T-helper 1 cell treated with Interleukin-12 subunit alpha and Interleukin-12 subunit beta and Interleukin-4 antibody, amounts not matched to agents 30 μg/mL and 1 μg/mL, for 36 hours (primary cell): ENCODE results near the gene RIPK4.
"Not testable (repeated sequence)": the region's sequence is repeated elsewhere in the genome, so short reads cannot be mapped to it uniquely, and the experiment has no call there.

Source experiments
- H3K27ac Mint-ChIP-seq: one replicate; pipeline ENCODE4 v1.8.0; 2021; ENCODE audit warnings: mild to moderate bottlenecking, mixed read lengths
- H3K27me3 Mint-ChIP-seq: one replicate; pipeline ENCODE4 v1.8.0; 2021; ENCODE audit warnings: low read depth, mixed read lengths
- H3K36me3 Mint-ChIP-seq: one replicate; pipeline ENCODE4 v1.8.0; 2021; ENCODE audit warnings: low read depth, mixed read lengths
- H3K4me1 Mint-ChIP-seq: one replicate; pipeline ENCODE4 v1.8.0; 2021; ENCODE audit warnings: low read depth, mixed read lengths
- H3K4me3 Mint-ChIP-seq: one replicate; pipeline ENCODE4 v1.8.0; 2021; ENCODE audit warnings: mild to moderate bottlenecking, moderate library complexity, mixed read lengths
- H3K9me3 Mint-ChIP-seq: one replicate; pipeline ENCODE4 v1.8.0; 2021; ENCODE audit warnings: mixed read lengths

Gene RIPK4

DNA sequence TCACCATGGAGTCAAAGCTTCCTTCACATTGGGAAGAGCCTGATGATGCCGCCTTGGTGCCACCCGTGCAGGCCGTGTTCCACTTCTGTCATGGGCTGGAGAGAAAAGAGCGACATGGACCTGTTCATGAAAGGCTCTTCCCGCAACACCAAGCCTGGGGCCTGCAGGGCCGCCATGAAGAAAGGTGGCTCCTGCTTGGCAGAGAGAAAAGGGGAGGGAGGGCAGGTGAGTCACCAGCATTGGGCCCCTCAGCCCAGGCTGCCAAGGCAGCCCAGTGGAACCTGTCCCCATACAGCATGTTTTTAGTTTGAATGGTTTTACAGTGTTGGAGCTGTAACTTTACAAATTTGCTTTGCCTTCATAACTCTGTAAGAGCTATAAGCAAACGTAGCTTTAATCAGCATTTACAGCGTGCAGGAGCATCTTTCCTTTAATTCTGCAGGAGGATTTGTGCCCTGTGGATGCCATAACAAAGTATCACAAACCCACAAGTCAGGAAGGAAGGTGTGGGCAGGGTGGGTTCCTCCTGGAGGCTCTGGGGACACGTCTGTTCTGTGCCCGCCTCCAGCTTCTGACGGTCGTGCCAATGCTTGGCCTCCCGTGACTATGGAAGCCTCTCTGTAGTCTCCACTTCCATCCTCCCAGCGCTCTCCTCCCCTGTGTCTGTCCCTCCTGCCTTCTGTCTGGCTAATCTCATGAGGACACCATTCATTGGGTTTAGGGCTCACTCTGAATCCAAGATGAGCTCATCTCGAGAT, 49.1 kb downstream of the RIPK4 start:
- H3K9me3 Mint-ChIP-seq: no peaks in the 10 kb centered on the region
- H3K4me3 Mint-ChIP-seq: no peak overlapping the region
- H3K27me3 Mint-ChIP-seq: peaks cover 25% of the 10 kb centered on the region
- H3K4me1 Mint-ChIP-seq: no peaks in the 10 kb centered on the region
- no peaks in the 10 kb centered on the region for H3K36me3 Mint-ChIP-seq
- no peak overlapping the region for H3K27ac Mint-ChIP-seq

DNA sequence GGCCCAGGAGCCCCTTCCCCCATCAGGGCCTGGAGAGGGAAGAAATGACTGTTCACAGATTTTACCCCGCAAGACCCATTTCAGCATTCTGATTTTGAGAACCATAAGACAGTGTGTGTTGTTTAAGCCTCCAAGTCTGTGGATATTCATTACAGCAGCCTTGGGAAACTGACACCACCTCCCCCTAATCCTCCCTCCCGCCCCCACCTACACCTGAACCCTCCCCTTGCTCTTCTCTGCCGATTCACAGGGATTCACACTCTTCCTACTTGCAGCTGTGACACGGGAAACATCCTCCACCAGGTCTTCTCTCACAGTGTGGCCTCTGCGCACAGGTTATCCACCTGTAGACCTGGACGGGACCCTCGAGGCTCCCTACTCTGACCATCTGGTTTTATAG, 50.1 kb downstream of the RIPK4 start:
- peaks cover 26% of the 10 kb centered on the region for H3K27me3 Mint-ChIP-seq

DNA sequence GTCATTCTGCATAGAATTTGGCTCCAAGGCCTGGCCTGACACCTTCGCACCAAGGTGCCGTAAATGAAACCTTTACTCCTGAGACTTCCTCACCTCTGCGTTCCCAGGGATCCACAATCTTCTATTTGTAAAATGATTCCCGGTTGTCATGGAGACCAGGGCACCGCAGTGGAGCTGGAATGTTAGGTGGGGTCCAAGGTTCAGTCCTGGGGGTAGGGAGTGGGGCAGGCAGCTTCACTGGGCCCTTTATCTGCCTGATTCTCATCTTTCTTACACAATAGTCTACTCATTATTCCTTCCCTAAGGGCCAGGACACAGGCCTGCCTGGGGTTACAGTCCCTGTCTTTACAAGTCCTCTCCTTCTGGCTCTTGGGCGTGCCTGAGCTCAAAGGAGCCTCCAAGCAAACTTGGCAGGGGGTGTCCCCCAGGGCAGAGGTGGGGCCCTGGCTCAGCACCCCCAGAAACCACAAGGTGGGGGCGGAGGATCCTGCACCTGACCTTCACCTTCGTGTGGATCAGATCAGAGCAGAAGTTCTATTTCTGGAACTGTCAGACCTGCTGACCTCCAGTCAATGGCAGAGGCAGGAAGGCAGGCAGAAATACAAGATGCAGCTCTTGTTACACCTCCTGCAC, 51.1 kb downstream of the RIPK4 start:
- Mint-ChIP-seq H3K27ac (no peak overlapping the region), H3K4me1 (no peaks in the 10 kb centered on the region), H3K4me3 (no peak overlapping the region), H3K36me3 (no peaks in the 10 kb centered on the region), H3K9me3 (no peaks in the 10 kb centered on the region), H3K27me3 (peaks cover 27% of the 10 kb centered on the region)

More for the DNA sequence above, 50.1 kb downstream of the RIPK4 start:
- no peaks in the 10 kb centered on the region for H3K36me3 Mint-ChIP-seq
- no peak overlapping the region for H3K27ac Mint-ChIP-seq
- H3K4me1 Mint-ChIP-seq: no peaks in the 10 kb centered on the region
- H3K9me3 Mint-ChIP-seq: no peaks in the 10 kb centered on the region
- H3K4me3 Mint-ChIP-seq: no peak overlapping the region

DNA sequence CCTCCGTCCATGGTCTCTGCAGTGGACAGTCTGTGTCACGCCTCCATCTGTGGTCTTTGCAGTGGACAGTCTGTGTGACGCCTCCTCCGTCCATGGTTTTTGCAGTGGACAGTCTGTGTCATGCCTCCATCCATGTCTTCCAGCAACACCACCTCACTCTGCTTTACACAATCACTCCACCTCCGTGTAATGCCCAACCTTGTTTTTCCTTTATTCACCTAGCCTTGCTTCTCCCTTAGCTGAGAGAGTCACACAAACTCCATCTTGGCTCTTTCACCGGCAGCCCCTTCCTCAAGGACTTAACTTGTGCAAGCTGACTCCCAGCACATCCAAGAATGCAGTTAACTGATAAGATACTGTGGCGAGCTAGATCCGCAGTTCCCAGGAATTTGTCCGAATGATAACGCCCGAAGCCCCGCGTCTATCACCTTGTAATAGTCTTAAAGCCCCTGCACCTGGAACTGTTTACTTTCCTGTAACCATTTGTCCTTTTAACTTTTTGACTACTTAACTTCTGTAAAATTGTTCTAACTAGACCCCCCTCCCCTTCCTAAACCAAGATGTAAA, 52.5 kb downstream of the RIPK4 start:
- H3K36me3 Mint-ChIP-seq, H3K4me3 Mint-ChIP-seq, H3K4me1 Mint-ChIP-seq, H3K9me3 Mint-ChIP-seq, H3K27ac Mint-ChIP-seq: not testable (repeated sequence)
- peaks cover 27% of the 10 kb centered on the region for H3K27me3 Mint-ChIP-seq

DNA sequence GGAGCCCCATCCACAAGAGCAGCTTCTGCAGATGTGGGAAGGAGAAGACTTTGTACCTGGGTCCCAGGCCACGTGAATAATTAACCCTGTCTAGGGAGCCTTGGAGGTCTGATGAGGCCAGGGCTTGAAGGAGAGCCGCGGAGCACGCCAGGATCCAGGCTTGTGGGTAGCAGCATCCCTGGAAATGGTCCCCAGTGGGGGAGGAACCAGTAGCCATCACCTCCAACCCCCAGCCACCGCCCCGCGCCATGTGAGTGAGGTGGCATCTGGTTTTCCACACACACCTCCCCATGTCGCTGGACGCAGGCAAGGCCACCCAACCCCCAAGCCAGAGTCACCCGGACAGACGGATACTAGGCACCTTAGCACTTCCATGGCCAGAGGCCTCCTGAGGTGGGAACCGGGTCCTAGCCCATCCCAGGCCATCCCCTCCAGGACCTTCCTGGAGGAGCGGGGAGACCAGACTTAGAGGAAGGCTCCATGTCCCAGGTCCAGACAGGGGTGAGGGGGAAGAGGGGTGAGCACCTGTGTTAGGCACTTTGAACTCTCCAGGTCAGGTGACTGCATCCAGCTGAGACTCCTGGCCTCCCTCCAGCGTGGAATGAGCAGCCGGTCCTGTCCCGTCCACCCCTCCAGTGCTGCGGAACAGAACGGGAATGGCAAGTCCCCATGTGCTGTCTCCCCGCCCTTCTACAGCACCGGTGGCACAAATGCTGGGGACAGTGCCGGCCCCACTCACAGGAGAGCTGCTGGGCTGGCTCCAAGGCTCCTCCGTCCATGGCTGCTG, 53.2 kb downstream of the RIPK4 start:
- Mint-ChIP-seq H3K36me3 (no peaks in the 10 kb centered on the region), H3K9me3 (no peaks in the 10 kb centered on the region), H3K27me3 (peaks cover 27% of the 10 kb centered on the region), H3K4me3 (no peak overlapping the region), H3K4me1 (no peaks in the 10 kb centered on the region), H3K27ac (no peak overlapping the region)

DNA sequence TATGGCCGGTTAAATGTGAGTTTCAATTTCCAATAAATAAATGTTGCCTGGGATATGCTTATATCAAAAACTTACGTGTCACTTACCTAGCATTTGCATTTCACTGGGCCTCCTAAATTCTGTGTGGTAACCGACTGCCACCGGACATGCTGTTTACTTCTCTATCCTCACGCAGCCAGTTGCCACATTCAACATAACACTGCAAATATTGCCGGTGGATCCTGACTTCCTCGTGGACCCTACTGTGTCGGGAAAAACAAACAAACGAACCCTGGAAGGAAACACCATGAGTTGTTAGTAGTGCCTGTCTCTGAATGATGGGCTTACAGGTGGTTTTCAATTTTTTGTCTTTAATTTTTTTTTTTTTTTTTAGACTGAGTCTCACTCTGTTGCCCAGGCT, 54.1 kb downstream of the RIPK4 start:
- no peak overlapping the region for H3K4me3 Mint-ChIP-seq
- peaks cover 27% of the 10 kb centered on the region for H3K27me3 Mint-ChIP-seq
- no peak overlapping the region for H3K27ac Mint-ChIP-seq
- H3K36me3 Mint-ChIP-seq: no peaks in the 10 kb centered on the region
- H3K4me1 Mint-ChIP-seq: no peaks in the 10 kb centered on the region
- no peaks in the 10 kb centered on the region for H3K9me3 Mint-ChIP-seq

DNA sequence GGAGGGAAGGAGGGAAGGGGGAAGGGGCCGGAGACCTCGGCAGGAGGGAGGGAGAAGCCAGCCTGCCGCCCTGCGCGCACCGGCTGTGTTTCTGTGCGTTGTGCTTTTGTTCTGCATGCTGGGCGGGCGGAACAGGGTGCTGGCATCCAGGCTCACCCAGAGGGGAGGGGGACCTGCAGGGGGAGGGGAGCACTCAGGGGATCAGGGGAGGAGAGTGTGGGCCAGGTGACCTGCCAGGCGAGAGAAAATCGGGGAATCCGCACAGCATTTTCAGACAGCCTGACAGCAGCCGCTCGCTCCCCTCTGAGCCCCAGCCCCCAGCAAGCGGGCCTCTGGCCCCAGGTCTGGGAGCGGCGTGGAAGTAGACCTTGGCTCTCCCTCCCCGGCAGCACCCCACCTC, 54.7 kb downstream of the RIPK4 start:
- H3K27me3 Mint-ChIP-seq: peaks cover 27% of the 10 kb centered on the region
- no peaks in the 10 kb centered on the region for H3K36me3 Mint-ChIP-seq
- H3K9me3 Mint-ChIP-seq: peaks cover 4% of the 10 kb centered on the region
- peaks cover 5% of the 10 kb centered on the region for H3K4me1 Mint-ChIP-seq
- no peak overlapping the region for H3K4me3 Mint-ChIP-seq
- H3K27ac Mint-ChIP-seq: no peak overlapping the region

DNA sequence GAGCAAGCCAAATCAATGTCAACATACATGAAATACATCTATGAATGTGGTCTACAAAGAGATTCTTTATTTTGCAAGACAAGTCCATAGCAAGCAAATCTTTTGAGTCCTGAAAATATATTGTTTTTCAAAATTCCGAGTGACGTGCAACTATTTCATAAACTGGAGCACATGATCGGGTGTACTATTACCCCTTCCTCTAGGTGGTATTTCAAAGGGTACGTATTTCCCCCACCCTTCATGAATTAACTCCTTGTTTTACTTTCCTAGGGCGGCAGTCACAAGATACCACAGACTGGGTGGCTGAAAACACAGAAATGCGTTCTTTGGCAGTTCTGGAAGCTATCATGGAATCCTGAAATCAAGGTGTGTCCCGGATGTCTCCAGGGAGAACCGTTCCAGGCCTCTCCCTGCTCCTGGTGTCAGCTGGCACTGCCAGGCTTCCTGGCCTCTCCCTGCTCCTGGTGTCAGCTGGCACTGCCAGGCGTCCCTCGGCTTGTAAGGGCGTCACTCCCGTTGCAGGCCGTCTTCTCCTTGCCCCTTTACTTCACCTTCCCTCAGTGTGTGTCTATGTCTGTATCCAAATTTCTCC, 55.3 kb downstream of the RIPK4 start:
- H3K4me1 Mint-ChIP-seq: peaks cover 10% of the 10 kb centered on the region
- H3K27me3 Mint-ChIP-seq: peaks cover 23% of the 10 kb centered on the region
- no peak overlapping the region for H3K27ac Mint-ChIP-seq
- no peak overlapping the region for H3K4me3 Mint-ChIP-seq
- H3K36me3 Mint-ChIP-seq: no peaks in the 10 kb centered on the region
- H3K9me3 Mint-ChIP-seq: peaks cover 6% of the 10 kb centered on the region

DNA sequence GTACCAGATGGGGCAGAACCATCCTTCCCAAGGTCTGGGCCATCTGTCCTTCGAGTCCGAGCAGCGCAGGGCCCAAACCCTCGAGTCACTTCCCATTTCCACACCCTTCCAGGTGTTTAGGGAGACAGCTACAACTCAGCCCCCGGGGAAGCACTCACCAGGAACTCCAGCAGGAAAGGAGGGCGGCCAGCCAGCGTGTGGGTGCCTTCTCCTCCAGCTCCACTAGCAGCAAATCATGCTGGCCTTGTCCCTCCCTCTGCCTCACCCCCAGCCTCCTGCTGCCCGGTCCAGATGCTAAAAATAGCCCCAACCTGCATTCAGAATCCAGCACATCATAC, 56.1 kb downstream of the RIPK4 start:
- Mint-ChIP-seq H3K4me3 (no peak overlapping the region), H3K9me3 (peaks cover 6% of the 10 kb centered on the region), H3K27ac (no peak overlapping the region), H3K4me1 (peaks cover 10% of the 10 kb centered on the region), H3K27me3 (peaks cover 23% of the 10 kb centered on the region), H3K36me3 (no peaks in the 10 kb centered on the region)

DNA sequence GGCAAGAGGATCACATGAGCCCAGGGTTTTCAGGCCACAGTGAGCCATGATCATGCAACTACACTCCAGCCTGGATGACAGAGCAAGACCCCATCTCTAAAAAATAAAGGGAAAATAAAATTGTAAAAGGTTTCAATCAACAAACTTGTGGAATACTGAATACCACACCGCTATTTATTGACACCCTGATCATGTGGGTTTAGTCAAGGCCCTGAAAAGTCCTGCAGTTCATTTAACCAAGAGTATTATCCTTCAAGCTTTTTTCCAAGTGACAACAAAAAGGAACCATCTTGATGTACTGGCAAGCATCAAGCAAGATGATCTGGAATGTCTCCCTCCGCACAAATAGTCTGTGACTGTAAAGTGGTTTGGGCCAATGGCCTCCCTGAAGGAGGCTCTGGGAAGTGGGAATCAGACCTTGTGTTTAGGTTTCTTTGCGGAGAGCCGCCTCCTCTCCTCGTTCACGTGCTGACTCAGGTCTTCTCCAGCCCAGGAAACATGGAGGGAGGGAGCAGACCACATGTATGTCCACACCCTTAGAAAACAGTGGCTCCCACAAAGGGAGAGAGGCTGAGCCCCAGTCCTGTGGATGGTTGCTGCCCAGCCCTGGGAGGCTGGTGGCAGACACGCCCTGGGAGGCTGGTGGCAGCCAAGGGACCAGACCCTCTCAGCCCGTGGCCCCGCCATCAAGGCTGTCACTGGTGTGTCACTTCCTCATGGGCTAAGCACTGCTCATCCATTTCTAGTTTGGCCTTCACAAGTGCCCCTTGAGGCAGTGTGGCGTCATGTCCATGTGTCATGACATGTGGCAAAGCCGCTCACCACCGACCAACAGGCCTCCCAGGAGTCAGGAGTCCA, 56.7 kb downstream of the RIPK4 start:
- no peak overlapping the region for H3K4me3 Mint-ChIP-seq
- H3K4me1 Mint-ChIP-seq: peaks cover 10% of the 10 kb centered on the region
- no peaks in the 10 kb centered on the region for H3K36me3 Mint-ChIP-seq
- peaks cover 23% of the 10 kb centered on the region for H3K27me3 Mint-ChIP-seq
- no peak overlapping the region for H3K27ac Mint-ChIP-seq
- peaks cover 6% of the 10 kb centered on the region for H3K9me3 Mint-ChIP-seq

DNA sequence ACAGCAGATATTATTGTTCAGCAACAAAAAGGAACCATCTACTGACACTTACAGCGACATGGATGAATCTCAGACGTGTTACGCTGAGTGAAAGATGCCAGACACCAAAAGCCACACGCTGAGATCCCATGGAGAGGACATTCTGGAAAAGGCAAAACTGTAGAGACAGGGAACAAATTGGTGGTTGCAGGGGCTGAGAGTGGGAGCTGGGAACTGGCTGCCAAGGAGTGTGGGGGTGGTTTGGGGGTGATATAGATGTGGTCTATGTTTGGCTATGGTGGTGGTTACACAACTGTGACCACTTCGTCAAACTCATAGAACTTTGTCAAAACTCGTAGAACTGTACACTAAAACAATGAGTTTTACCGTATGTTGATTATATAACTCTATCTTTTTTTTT, 57.7 kb downstream of the RIPK4 start:
- Mint-ChIP-seq H3K27me3 (peaks cover 18% of the 10 kb centered on the region), H3K4me3 (no peak overlapping the region), H3K36me3 (no peaks in the 10 kb centered on the region), H3K4me1 (peaks cover 10% of the 10 kb centered on the region), H3K9me3 (peaks cover 6% of the 10 kb centered on the region), H3K27ac (no peak overlapping the region)

DNA sequence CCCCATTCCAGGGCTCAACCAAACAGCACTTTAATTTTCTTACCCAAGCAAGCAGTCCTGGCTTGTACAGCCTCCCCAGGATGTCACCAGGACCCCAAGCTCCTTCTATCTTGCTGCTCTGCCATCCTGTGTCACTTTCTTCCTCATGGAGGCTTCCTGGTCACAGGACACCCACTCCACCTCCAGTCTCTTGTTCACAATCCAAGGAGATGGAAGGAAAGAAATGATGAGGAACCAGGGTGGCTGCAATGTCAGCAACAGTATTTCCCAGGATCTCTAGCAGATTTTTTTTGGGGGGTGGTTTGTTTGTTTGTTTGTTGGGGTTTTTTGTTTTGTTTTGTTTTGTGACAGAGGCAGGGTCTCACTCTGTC, 58.9 kb downstream of the RIPK4 start:
- H3K27me3 Mint-ChIP-seq: peaks cover 9% of the 10 kb centered on the region
- H3K27ac Mint-ChIP-seq: no peak overlapping the region
- H3K4me1 Mint-ChIP-seq: peaks cover 10% of the 10 kb centered on the region
- no peaks in the 10 kb centered on the region for H3K36me3 Mint-ChIP-seq
- H3K9me3 Mint-ChIP-seq: peaks cover 6% of the 10 kb centered on the region
- H3K4me3 Mint-ChIP-seq: no peak overlapping the region

DNA sequence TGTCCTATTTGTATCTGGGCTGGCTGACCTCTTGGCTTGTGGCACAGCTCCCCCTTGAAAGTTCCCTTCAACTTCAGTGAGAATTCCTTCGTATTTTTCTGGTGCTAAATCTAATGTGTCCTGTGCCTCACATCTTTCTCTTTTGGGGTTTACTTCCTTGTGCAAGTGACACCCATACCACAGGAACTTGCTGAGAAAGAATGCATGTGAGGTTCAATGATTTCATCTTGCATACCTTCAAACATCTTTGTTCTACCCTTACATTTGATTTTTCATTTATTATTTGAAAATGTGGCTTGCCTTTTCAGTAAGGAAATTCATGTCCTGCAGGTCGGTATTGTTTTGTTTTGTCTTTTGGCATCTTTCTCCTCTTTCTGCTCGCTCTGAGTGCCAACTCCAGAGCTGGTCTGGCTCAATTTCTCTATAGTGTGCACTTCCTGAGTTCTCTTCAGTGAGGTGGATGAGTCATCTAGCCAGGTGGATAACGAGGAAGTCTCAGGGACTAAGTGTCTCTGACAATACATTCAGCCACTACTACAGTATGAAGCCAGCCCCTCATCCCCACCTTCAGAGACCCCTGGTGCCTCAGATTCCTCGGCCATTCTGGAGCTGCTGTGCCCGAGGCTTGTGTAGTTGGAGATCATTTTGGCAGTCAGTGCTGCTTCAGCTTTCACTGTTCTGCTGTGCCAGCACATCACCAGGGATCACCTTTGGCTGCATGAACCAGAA, 59.5 kb downstream of the RIPK4 start:
- Mint-ChIP-seq H3K9me3 (peaks cover 6% of the 10 kb centered on the region), H3K36me3 (no peaks in the 10 kb centered on the region), H3K27me3 (peaks cover 5% of the 10 kb centered on the region), H3K4me3 (no peak overlapping the region), H3K27ac (no peak overlapping the region), H3K4me1 (peaks cover 10% of the 10 kb centered on the region)
